GM19240 (cell line): ENCODE results near the gene SPEM1.
"Not testable (repeated sequence)": the region's sequence is repeated elsewhere in the genome, so short reads cannot be mapped to it uniquely, and the experiment has no call there.

Experiments
- DNase-seq: peaks from one replicate; pipeline ENCODE4 v3.0.0; 2011; ENCODE audit warnings: low spot score; ENCODE audit not compliant: insufficient read length

Gene SPEM1

DNA sequence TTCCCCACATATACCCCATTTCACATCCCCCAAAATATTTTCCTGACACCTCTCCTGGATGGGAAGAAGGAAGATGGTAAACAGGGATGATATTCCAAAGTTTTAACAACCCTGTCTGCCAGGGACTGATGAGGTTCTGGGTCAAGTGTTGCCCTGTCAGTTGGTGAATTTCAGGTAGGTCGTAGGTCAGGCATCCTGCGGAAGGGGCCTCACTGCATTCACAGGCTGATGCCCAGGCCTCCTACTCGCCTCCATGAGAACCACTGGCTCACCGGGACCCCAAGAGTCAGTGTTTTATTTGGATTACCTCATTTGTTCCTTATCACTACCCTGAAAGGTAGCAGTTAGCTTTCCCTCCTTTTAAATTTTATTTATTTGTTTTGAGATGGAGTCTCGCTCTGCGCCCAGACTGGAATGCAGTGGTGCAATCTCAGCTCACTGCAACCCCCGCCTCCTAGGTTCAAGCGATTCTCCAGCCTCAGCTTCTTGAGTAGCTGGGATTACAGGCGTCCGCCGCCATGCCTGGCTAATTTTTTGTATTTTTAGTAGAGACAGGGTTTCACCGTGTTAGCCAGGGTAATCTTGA is 48.8 kb downstream of the SPEM1 start:
- DNase-seq: no peak

DNA sequence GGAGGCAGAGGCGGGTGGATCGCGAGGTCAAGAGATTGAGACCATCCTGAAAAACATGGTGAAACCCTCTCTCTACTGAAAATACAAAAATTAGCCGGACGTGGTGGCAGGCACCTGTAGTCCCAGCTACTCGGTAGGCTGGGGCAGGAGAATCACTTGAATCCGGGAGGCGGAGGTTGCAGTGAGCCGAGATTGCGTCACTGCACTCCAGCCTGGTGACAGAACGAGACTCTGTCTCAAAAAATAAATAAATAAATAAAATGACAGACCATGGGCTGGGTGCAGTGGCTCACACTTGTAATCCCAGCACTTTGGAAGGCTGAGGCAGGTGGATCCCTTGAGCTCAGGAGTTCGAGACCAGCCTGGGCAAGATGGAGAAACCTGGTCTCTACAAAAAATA is 49.7 kb downstream of the SPEM1 start:
- DNase-seq: not testable (repeated sequence)

DNA sequence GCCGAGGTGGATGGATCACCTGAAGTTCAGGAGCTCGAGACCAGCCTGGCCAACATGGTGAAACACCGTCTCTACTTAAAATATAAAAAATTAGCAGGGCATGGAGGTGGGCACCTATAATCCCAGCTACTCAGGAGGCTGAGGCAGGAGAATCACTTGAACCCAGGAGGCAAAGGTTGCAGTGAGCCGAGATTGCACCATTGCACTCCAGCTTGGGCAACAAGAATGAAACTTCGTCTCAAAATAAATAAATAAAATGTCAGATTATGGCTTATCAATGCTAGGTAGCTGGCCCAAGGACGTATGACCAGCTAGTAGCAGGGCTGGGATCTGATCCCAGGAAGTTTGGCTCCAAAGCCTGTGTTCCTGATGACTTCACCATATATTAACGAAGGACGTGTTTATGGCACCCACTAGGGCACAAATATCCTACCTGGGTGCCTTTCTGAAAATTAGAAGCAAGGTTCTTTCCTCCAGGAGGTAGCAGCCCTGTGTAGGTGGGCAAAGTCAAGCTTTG is 50.4 kb downstream of the SPEM1 start:
- not testable (repeated sequence) for DNase-seq
